ENCODE measurements around the gene NFIA.

NFIA gene

GRCh38 chr1:61225478-61225877 lies 143.1 kb downstream of the NFIA start:
- DNase-seq: no peak

DNA sequence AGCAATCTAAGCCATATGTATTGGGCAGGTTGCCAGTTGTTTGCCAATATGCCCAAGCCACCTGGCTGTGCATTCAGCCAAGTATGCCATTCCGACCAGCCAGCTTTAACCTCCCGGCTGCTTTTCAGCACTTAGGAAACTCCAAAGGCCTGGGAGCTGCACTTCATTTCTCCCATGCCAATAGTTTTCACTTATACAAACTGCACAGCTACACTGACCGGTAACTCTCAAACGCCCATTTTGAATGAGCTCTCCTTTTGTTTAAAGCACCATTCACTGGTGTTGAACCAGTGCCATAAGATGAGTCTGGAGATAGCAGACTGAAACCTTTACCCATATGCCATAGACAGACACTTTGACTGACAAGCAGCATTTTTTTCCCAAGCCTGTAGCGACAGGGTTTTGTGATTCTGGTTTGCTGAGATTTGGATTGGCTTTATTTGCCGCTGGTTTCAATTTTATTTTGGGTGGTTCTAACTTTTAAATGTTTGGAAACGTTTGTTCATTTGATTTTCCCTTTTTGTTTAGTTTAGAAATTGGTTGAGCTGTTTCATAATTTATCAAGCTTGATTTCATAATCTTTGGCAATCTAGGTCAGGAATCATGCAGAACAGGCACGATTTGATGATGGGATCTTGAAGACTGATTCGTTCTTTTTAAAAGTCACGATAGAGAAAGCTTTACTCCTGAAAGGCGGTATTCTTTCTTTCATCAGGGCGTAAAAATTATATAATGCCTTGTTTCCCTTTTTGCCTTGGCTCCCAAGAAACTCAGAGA lies 144.6 kb downstream of the NFIA start:
- DNase-seq: no peak

DNA sequence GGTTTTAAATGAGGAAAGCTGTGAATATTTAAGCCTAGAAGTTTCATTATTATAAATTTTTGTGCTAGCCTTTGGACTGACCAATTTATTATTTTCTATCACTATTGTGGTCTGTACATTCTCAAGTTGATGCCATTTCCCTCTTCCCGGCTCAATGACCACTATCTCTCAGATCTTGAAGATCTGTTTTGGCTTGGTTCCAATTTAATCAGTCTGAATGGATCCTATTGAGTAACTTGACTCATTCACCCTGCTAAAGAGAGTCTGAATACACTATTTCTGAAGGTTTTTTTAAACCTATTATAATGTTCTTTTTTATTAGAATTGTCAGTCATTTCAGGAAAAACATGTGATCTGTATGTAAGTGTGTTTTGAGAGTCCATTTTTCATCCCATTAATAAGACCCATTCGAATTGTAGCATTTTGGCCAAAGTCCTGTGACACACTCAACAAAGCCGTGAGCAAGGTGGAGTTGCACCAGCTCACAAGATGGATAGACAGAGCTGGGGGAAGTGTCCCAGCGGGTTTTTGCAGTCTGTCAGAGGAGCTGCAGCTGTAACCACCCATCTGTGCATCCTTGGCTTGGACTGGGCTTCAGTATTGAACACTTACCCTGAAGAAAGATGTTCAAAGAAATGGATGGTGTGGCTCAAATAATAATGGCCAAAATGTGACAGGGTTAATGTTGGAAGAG lies 145.6 kb downstream of the NFIA start:
- no peak for DNase-seq

GRCh38 chr1:61230523-61230922 lies 148.2 kb downstream of the NFIA start:
- no peak for DNase-seq

DNA sequence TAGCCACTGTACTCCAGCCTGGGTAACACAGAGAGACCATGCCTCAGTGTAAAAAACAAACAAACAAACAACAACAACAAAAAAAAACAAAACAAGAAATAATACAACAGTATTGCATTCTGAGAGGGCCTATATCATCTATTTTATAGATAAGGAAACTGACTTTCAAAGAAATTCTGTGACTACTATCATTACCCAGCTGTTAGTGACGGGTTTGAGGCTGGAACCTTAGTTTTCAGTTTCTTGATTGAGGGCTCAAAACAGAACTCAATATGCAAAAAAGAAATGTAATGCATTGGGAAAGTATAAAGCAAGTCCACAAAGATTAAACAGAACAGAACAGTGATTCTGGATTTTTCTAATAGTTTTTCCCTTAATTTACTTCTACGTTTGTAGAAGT lies 149.4 kb downstream of the NFIA start:
- no peak for DNase-seq

GRCh38 chr1:61233121-61233660 lies 150.8 kb downstream of the NFIA start:
- no peak for DNase-seq

DNA sequence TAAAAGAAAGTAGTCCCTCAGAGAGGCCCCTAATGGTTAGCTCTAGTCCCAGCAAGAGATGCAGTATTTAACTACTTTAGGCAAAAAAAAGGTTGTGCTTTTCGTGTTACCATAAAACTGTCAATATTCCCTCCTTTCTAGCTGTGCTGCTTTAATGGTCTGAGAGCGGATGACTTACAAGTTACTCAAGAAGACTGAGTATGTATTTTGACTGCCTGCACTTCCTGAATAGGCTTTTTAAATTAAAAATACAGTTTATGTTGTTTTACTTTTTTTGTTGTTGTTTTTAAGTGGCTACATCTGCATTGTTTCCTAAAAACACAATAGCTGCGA lies 152.2 kb downstream of the NFIA start:
- DNase-seq: no peak

DNA sequence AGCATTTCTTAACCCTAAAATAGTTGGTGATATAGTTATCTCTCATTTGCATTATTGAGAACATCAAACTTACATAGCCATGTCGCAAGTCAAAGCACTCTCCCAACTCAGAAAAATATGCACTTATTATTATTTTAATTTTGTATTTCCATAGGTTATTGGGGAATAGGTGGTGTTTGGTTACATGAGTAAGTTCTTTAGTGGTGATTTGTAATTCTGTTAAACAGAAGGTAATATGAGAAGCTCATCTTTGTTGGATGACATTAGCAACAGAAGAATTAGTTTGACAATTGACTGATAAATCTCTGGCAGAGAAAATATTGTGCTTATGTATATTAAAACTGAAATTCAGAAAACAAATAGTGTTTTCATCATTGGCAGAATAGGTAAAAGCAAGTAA lies 154.8 kb downstream of the NFIA start:
- DNase-seq: no peak

DNA sequence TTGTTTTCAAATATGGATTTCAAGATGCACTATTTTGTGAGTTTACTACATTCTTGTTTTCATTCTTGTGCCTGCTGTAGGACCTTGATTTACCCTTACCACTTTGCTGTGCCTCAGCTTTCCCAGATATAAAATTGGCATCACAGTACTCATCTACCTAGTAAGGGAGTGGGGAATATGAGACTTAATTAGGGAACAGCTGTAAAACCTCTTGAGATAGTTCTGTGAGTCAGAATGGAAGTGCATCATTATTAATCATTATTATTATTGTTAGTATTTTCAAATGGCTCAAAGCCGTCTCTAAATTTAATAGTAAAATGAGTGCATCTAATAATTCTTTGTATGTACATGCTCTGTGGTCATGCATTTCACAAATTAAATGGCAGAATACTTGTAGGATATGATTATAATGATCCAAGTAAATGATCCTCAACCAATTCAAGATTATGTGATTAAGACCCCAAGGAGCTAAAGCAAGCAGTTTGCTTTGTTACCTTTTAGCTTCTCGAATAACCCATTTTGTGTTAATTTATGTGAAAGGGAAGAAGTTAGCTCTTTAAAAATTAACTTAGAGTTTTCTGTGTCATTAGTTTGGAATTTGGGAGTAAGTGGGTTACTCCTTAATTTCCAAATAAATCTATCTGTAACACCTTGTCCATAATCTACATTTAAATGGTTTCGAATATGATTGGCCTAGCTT lies 155.4 kb downstream of the NFIA start:
- DNase-seq: no peak

DNA sequence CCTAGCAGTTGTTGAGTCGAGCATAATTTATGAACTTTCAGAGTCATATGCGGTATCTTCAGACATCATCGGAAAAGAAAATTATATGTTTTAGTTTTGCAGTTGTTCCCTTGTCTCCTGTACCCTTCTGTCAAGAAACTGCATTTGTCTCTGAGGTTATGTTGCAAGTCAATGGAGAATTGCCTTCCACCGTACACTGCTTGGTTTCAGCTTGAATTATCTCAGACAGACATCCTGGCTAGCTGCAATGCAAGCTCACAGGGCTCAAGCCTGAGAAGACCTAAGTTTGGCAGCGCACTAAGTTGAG lies 156.0 kb downstream of the NFIA start:
- no peak for DNase-seq

GRCh38 chr1:61240878-61241277 lies 158.5 kb downstream of the NFIA start:
- DNase-seq: no peak

DNA sequence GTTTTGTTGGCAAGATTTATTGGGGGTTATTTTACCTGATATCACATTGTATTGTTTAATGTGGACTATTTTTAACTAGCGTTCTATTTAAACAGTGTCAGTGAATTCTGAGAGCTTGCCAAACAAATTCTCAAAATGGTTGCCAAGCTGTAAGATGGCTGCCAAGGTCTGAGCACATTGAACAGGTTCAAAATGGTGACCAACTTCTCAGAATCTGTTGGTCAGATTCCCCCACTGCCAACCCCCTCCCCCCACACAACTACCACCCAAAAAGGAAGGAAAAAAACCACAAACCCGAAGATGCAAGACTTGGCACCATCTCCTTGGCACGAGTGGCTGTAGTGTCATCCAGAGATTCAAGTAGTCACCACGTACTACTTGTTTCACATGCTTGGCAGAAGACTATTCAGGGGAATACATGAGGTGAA lies 159.1 kb downstream of the NFIA start:
- DNase-seq: no peak

DNA sequence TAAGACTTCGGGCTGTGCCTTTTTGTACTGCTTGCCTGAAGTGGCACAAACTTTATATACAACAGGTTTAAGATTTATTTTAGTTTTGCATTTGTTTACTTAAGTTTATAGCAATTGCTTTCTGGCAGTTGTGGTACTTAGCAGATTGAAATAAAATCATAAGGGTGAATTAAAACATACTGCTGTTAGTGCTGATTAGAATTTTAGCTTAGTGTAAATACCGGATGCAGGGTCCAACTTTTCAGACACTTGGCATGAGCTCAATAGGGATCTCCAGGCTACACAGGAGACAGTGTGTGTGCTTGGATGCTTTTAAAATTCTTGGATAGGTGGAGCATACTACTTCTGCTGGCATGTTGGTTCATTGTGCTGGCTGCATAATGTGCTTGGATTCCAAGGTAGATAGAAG lies 159.6 kb downstream of the NFIA start:
- DNase-seq: no peak

- DNase-seq: no peak
Measured at GRCh38 chr1:61244114-61244513, 161.8 kb downstream of the NFIA start.

DNA sequence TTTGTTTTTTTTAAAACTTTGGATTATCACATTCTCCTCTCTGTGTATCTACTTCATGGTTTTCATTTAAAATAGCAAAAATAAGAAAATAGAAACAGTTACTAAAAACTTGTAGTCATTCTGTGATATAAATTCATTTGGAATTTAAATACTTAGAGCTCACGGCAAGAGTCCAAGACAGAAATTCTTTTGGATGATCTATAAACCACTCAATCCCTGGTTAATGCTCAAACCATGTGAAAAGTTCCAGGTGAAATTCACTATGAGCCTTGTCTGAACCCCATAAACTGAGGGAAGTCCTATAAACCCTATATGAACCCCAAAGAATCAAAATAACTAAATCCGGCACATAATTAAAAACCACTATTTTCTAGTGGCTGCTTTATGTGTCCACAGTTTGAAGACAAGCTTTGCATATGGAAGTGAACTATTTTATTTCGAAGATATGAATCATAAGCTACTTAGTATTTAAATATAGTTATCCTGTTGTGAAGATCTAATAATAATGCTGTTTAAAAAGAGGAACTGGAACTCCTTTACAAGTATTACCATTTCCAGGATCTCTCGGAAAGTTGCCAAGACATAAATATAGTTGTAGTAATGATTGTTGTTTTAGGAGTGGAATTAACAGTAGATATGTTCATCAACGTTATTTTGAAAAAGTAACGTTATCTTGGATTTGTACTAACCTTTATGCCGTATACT lies 163.5 kb downstream of the NFIA start:
- no peak for DNase-seq

GRCh38 chr1:61247051-61247825 lies 164.9 kb downstream of the NFIA start:
- no peak for DNase-seq

- DNase-seq: no peak
Measured at GRCh38 chr1:61247881-61248752, 165.8 kb downstream of the NFIA start.

DNA sequence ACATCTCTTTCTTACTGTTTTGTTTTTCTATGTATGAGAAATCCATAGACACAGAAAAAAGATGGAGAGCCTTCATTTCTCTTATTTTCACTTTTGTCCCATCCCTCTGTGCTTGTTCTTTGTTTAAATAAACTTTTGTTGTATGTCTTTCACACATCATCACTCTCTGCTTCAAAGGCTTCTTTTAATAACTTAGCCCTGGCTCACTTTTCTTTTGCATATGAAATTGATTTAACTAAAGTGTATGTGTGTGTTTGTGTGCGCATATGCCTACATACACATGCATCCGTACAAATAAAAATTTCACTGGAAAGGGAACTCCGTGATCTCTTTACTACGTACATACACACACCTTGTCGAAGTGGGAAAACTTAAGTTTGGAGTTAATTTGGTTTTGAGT lies 168.6 kb downstream of the NFIA start:
- DNase-seq: no peak

GRCh38 chr1:61253059-61253735 lies 170.8 kb downstream of the NFIA start:
- DNase-seq: no peak

DNA sequence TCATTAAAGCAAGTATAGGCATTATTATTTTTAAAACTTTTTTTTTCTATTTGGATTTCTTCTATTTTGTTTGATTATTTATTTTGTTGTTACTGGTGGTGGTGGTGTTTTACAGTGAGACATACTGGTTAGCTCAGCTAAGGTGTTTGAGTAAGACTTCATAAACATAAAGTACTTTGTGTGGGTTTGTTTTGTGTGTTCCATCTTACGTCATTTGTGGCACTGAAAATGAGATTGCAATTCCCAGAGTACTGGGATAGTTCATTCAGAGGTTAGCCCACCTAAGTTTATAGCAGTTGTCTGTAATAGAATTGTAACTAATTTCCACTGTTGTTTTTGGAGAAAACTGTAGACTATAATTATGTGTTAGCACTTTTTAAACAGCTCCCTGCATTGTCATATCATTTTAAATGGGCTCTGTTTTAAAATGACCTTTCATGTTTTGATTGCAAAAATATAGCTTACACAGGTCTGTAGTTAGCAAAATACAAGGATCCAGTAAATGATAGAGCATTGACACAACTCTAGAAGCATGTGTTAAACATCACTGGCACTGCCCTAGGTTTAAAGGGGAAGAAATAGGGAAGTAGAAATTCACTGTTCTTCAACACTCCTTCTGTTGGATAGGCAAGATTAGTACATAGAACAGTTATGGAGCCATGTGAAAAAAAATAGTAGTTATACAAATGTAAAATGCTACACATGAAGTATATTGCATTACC lies 171.7 kb downstream of the NFIA start:
- no peak for DNase-seq

Measured in stimulated activated CD4-positive, alpha-beta T cell treated with anti-CD3 and anti-CD28 coated beads, Interleukin-4, amount 100 ng/mL, for 24 hours (primary cell).